ENCODE results near the gene PCDHGA8.
"Not testable (repeated sequence)": the region's sequence is repeated elsewhere in the genome, so short reads cannot be mapped to it uniquely, and the experiment has no call there.

DNA sequence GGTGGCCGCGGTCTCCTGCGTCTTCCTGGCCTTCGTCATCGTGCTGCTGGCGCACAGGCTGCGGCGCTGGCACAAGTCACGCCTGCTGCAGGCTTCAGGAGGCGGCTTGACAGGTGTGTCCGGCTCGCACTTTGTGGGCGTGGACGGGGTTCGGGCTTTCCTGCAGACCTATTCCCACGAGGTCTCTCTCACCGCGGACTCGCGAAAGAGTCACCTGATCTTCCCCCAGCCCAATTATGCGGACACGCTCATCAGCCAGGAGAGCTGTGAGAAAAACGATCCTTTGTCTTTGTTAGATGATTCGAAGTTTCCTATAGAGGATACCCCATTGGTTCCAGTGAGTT, 22.8 kb downstream of the PCDHGA8 start:
- TF ChIP-seq ZNF70 (CRISPR knock-in tag; IDR thresholded peaks at IDR 0.05); ISL1 (CRISPR knock-in tag; IDR thresholded peaks at IDR 0.05); ZFP30 (CRISPR knock-in tag; IDR thresholded peaks at IDR 0.05); TOX (CRISPR knock-in tag; IDR thresholded peaks at IDR 0.05; ENCODE audit: borderline replicate concordance); ZNF8 (CRISPR knock-in tag; IDR thresholded peaks at IDR 0.05); BACH2 (CRISPR knock-in tag; IDR thresholded peaks at IDR 0.05; ENCODE audit: borderline replicate concordance); OSR1 (CRISPR knock-in tag; IDR thresholded peaks at IDR 0.05); ZC3H10 (CRISPR knock-in tag; IDR thresholded peaks at IDR 0.05): not testable (repeated sequence)
- TF ChIP-seq, protein P1, sequence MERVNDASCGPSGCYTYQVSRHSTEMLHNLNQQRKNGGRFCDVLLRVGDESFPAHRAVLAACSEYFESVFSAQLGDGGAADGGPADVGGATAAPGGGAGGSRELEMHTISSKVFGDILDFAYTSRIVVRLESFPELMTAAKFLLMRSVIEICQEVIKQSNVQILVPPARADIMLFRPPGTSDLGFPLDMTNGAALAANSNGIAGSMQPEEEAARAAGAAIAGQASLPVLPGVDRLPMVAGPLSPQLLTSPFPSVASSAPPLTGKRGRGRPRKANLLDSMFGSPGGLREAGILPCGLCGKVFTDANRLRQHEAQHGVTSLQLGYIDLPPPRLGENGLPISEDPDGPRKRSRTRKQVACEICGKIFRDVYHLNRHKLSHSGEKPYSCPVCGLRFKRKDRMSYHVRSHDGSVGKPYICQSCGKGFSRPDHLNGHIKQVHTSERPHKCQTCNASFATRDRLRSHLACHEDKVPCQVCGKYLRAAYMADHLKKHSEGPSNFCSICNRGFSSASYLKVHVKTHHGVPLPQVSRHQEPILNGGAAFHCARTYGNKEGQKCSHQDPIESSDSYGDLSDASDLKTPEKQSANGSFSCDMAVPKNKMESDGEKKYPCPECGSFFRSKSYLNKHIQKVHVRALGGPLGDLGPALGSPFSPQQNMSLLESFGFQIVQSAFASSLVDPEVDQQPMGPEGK (CRISPR knock-in tag; IDR thresholded peaks at IDR 0.05; ENCODE audit: borderline replicate concordance) = not testable (repeated sequence)
- TF ChIP-seq, protein P2, sequence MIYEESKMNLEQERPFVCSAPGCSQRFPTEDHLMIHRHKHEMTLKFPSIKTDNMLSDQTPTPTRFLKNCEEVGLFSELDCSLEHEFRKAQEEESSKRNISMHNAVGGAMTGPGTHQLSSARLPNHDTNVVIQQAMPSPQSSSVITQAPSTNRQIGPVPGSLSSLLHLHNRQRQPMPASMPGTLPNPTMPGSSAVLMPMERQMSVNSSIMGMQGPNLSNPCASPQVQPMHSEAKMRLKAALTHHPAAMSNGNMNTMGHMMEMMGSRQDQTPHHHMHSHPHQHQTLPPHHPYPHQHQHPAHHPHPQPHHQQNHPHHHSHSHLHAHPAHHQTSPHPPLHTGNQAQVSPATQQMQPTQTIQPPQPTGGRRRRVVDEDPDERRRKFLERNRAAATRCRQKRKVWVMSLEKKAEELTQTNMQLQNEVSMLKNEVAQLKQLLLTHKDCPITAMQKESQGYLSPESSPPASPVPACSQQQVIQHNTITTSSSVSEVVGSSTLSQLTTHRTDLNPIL (CRISPR knock-in tag; IDR thresholded peaks at IDR 0.05; ENCODE audit: low read depth) = not testable (repeated sequence)

All from SK-N-SH treated with all-trans-retinoic acid at 6 μM for 48 hours (cell line).